Stimulated activated CD8-positive, alpha-beta memory T cell treated with anti-CD3 and anti-CD28 coated beads, Interleukin-2, amount 100 ng/mL, for 1 hour (primary cell): Measurements from ENCODE around the gene SLC28A1.
"Not testable (repeated sequence)": the region's sequence is repeated elsewhere in the genome, so short reads cannot be mapped to it uniquely, and the experiment has no call there.

Experiments used
- DNase-seq, 2 donors: peaks; one replicate each; pipeline ENCODE4 v3.0.0-alpha.2; 2020; ENCODE audit warnings: low read depth in 2 of 2

The SLC28A1 gene

GRCh38 chr15:84910928-84911623 lies 26.6 kb downstream of the SLC28A1 start:
- no peak for DNase-seq

GRCh38 chr15:84911879-84912660 lies 27.6 kb downstream of the SLC28A1 start:
- no peak for DNase-seq

GRCh38 chr15:84913360-84913723 lies 28.9 kb downstream of the SLC28A1 start:
- DNase-seq = no peak

GRCh38 chr15:84914351-84914750 lies 29.9 kb downstream of the SLC28A1 start:
- DNase-seq = no peak

- DNase-seq = peak in 1 of 2 donors; percentile 7
These were observed 30.6 kb downstream of the SLC28A1 start for GRCh38 chr15:84914909-84915605.

- DNase-seq = no peak
These were observed 31.1 kb downstream of the SLC28A1 start for GRCh38 chr15:84915606-84915958.

GRCh38 chr15:84917452-84917851 lies 33.0 kb downstream of the SLC28A1 start:
- no peak for DNase-seq

- no peak for DNase-seq
These were observed 34.7 kb downstream of the SLC28A1 start for GRCh38 chr15:84919106-84919667.

GRCh38 chr15:84921121-84921520 lies 36.7 kb downstream of the SLC28A1 start:
- no peak for DNase-seq

GRCh38 chr15:84922530-84922929 lies 38.1 kb downstream of the SLC28A1 start:
- DNase-seq = no peak

- no peak for DNase-seq
These were observed 39.7 kb downstream of the SLC28A1 start for GRCh38 chr15:84924077-84924731.

GRCh38 chr15:84924821-84925569 lies 40.5 kb downstream of the SLC28A1 start:
- DNase-seq = not testable (repeated sequence)

GRCh38 chr15:84925906-84926305 lies 41.4 kb downstream of the SLC28A1 start:
- DNase-seq = no peak

GRCh38 chr15:84926491-84927230 lies 42.2 kb downstream of the SLC28A1 start:
- DNase-seq = no peak

- DNase-seq = no peak
These were observed 44.3 kb downstream of the SLC28A1 start for GRCh38 chr15:84928843-84929168.

GRCh38 chr15:84929795-84930603 lies 45.5 kb downstream of the SLC28A1 start:
- DNase-seq = no peak

- DNase-seq = no peak
These were observed 50.7 kb downstream of the SLC28A1 start for GRCh38 chr15:84934942-84935729.

GRCh38 chr15:84937144-84937543 lies 52.7 kb downstream of the SLC28A1 start:
- no peak for DNase-seq

GRCh38 chr15:84938726-84939125 lies 54.3 kb downstream of the SLC28A1 start:
- DNase-seq = no peak
